Measurements from ENCODE around the gene ZNF273.
"Not testable (repeated sequence)": the region's sequence is repeated elsewhere in the genome, so short reads cannot be mapped to it uniquely, and the experiment has no call there.

The ZNF273 gene

GRCh38 chr7:64890273-64890672, 12.8 kb upstream of the ZNF273 start:
- not testable (repeated sequence) for DNase-seq (ENCODE audit: low read depth)

GRCh38 chr7:64890761-64891362, 12.2 kb upstream of the ZNF273 start:
- no peak for DNase-seq (ENCODE audit: low read depth)

GRCh38 chr7:64891363-64892081, 11.6 kb upstream of the ZNF273 start:
- not testable (repeated sequence) for DNase-seq (ENCODE audit: low read depth)

- DNase-seq (ENCODE audit: low read depth): no peak
Measured at GRCh38 chr7:64892116-64892515, 11.0 kb upstream of the ZNF273 start.

GRCh38 chr7:64892666-64893309, 10.3 kb upstream of the ZNF273 start:
- DNase-seq (ENCODE audit: low read depth): no peak

- no peak for DNase-seq (ENCODE audit: low read depth)
Measured at GRCh38 chr7:64893401-64893800, 9.7 kb upstream of the ZNF273 start.

- not testable (repeated sequence) for DNase-seq (ENCODE audit: low read depth)
Measured at GRCh38 chr7:64902461-64902805, 640 bp upstream of the ZNF273 start.

- DNase-seq (ENCODE audit: low read depth): no peak
Measured at GRCh38 chr7:64904008-64904407, 935 bp downstream of the ZNF273 start.

GRCh38 chr7:64905133-64905532, 2.1 kb downstream of the ZNF273 start:
- no peak for DNase-seq (ENCODE audit: low read depth)

- no peak for DNase-seq (ENCODE audit: low read depth)
Measured at GRCh38 chr7:64905547-64905946, 2.5 kb downstream of the ZNF273 start.

GRCh38 chr7:64907641-64908326, 4.7 kb downstream of the ZNF273 start:
- no peak for DNase-seq (ENCODE audit: low read depth)

- no peak for DNase-seq (ENCODE audit: low read depth)
Measured at GRCh38 chr7:64908358-64908757, 5.3 kb downstream of the ZNF273 start.

- DNase-seq (ENCODE audit: low read depth): no peak
Measured at GRCh38 chr7:64914557-64914956, 11.5 kb downstream of the ZNF273 start.

- not testable (repeated sequence) for DNase-seq (ENCODE audit: low read depth)
Measured at GRCh38 chr7:64915301-64915700, 12.2 kb downstream of the ZNF273 start.

- not testable (repeated sequence) for DNase-seq (ENCODE audit: low read depth)
Measured at GRCh38 chr7:64928252-64929187, 25.4 kb downstream of the ZNF273 start.

- DNase-seq (ENCODE audit: low read depth): no peak
Measured at GRCh38 chr7:64934478-64934877, 31.4 kb downstream of the ZNF273 start.

- no peak for DNase-seq (ENCODE audit: low read depth)
Measured at GRCh38 chr7:64938540-64938939, 35.5 kb downstream of the ZNF273 start.

GRCh38 chr7:64940021-64940420, 36.9 kb downstream of the ZNF273 start:
- DNase-seq (ENCODE audit: low read depth): not testable (repeated sequence)

- not testable (repeated sequence) for DNase-seq (ENCODE audit: low read depth)
Measured at GRCh38 chr7:64944667-64945502, 41.8 kb downstream of the ZNF273 start.

- no peak for DNase-seq (ENCODE audit: low read depth)
Measured at GRCh38 chr7:64945503-64946175, 42.6 kb downstream of the ZNF273 start.
